SK-N-MC (cell line): Measurements from ENCODE around the gene DPP7.

Experiments used
- DNase-seq: peaks from one replicate; pipeline ENCODE4 v3.0.0-alpha.2; 2011; ENCODE audit warnings: low read depth, low spot score
- H3K27ac ChIP-seq: fragments of 200-600 bp; sonication (generic); 2 replicates; pipeline ENCODE4 v1.5.1; 2016; ENCODE audit warnings: mixed run types
- H3K36me3 ChIP-seq: fragments of 200-600 bp; sonication (generic); 2 replicates; pipeline ENCODE4 v1.6.1; 2017; ENCODE audit warnings: antibody characterized with exemption, low read length, mixed read lengths; ENCODE audit not compliant: insufficient read depth
- H3K4me3 ChIP-seq: fragments of 200-600 bp; sonication (generic); 2 replicates; pipeline ENCODE4 v1.5.1; 2016
- H3K9ac ChIP-seq: fragments of 200-600 bp; sonication (generic); 2 replicates; pipeline ENCODE4 v1.8.0; 2017; ENCODE audit warnings: mixed run types, mixed read lengths; ENCODE audit not compliant: insufficient read length
- H3K9me3 ChIP-seq: fragments of 200-600 bp; sonication (generic); 2 replicates; pipeline ENCODE4 v1.6.1; 2017; ENCODE audit warnings: low read depth, mild to moderate bottlenecking, antibody characterized with exemption, low read length, moderate library complexity, mixed read lengths
- EZH2 ChIP-seq: fragments of 200-600 bp; sonication (generic); IDR thresholded peaks from one replicate; pipeline ENCODE4 v1.6.1; 2017; ENCODE audit warnings: antibody characterized with exemption
- FOXP2 ChIP-seq: optimal IDR thresholded peaks from 2 replicates; pipeline ENCODE3; 2011; ENCODE audit warnings: mild to moderate bottlenecking, moderate library complexity; ENCODE audit not compliant: insufficient read depth; ENCODE audit errors: extremely low read length, control extremely low read depth
- POLR2AphosphoS5 ChIP-seq: IDR thresholded peaks from 2 replicates; pipeline ENCODE4 v1.6.1; 2012; ENCODE audit warnings: mild to moderate bottlenecking, low read depth, low read length, borderline replicate concordance

DPP7 gene

DNA sequence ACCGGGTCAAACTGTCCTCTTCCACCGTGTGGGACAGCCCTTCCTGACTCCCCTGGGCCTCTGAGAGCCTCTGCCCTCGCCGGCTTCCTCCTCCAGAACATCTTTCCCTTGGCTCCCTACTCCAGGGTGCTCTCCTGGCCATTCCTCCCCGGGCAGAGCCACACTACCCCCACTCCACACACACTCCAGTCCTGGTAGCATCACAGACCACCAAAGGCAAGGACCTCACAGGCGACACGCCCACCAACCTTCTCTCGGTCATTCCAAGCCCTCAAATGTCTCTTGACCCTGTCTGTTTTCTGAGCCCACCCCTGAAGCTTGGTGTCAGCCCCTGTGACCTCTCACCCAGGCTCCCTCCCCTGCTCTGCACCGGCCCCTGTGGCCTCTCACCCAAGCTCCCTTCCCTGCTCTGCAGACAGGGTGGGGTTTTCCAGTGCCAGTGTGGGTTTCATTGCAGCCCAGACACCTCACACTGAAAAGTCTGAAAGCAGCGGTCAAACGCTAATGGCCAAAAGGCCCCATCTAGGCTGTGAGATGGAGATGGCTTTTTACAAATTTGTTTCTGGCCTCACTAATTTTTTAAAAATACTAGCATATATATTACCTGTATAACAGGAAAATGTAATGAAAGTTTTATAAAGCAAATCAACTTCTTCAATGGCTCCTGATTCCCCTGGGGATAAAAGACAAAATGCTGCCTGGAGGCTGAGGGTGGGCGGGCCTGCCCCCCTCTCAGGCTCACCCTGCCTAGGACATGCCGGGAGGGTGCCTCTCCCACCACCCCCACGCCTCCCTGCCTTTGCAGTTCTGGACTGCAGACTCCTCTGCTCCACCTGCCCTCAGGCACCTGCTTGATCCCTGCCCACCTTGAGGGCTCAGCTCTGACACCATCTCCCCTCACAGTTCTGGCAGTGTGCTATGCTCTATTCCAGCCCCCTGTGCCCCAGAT lies 44.8 kb upstream of the DPP7 start:
- H3K9ac ChIP-seq, result no peak overlapping the region
- no peak for DNase-seq

DNA sequence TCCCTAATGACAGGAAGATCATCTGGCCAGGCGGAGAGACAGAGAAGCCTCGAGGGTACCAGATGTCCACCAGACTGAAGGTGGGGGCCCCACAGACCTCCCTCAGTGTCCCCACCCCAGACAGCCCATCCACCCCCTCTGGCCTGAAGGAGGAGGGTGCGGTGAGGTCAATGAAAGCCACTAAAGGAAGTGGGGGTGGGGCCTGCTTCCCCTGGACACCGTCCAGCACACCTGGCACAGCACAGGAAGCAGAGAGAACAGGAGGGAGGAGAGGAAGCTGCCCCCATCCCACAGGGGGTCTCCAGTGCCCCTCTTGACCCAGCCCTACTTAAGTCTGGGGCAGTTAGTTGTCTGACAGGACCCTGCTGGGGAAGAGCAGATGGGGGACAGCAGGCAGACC lies 44.1 kb upstream of the DPP7 start:
- no peaks in the 10 kb centered on the region for H3K9me3 ChIP-seq
- H3K36me3 ChIP-seq, result no peaks in the 10 kb centered on the region
- no peak overlapping the region for H3K9ac ChIP-seq
- TF ChIP-seq POLR2AphosphoS5 (no peak), EZH2 (no peak), FOXP2 (no peak)
- H3K4me3 ChIP-seq, result no peak overlapping the region
- no peak for DNase-seq
- no peak overlapping the region for H3K27ac ChIP-seq

More for the DNA sequence above, 44.8 kb upstream of the DPP7 start:
- Histone ChIP-seq H3K36me3 (no peaks in the 10 kb centered on the region), H3K4me3 (no peak overlapping the region), H3K9me3 (no peaks in the 10 kb centered on the region), H3K27ac (no peak overlapping the region)
- TF ChIP-seq EZH2, result no peak
- no peak for TF ChIP-seq POLR2AphosphoS5
- TF ChIP-seq FOXP2, result no peak

DNA sequence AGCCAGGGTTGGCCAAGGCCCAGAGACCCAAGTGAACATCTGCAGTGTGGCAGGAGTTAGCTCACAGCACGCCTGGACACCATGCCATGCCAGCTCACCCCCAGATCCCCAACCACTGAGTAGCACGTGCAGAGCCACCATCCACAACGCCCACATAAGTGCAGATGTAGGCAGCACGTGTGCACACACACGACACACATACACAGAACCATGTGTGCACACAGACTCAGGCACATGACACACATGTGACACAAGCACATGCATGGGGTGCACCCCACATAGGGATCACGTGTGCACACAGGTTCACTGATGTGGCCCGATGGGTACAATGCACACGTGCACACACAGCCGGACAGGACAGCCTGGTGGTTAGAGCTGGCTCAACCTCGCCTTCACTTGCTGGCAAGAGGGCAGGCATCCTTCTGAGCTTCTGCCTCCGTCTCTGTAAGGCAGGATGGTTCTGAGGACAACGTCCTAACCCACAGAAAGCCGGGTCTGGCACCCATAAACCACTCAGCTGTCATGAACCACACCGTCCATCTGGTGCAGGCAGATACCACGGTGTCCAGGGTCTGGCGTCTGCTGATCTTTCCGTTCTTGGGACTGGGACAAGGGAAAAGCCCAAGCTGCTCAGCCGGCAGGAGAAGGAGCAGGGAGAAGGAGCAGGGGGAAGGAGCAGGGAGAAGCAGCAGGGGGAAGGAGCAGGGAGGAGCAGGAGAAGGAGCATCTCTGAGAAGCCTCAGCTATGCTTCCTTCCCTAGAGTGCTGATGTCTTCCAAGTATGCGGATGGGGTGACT lies 43.3 kb upstream of the DPP7 start:
- no peak for DNase-seq
- H3K4me3 ChIP-seq, result no peak overlapping the region
- no peak for TF ChIP-seq FOXP2
- no peak for TF ChIP-seq POLR2AphosphoS5
- TF ChIP-seq EZH2, result no peak
- no peak overlapping the region for H3K9ac ChIP-seq
- H3K27ac ChIP-seq, result no peak overlapping the region
- H3K9me3 ChIP-seq, result no peaks in the 10 kb centered on the region
- no peaks in the 10 kb centered on the region for H3K36me3 ChIP-seq

DNA sequence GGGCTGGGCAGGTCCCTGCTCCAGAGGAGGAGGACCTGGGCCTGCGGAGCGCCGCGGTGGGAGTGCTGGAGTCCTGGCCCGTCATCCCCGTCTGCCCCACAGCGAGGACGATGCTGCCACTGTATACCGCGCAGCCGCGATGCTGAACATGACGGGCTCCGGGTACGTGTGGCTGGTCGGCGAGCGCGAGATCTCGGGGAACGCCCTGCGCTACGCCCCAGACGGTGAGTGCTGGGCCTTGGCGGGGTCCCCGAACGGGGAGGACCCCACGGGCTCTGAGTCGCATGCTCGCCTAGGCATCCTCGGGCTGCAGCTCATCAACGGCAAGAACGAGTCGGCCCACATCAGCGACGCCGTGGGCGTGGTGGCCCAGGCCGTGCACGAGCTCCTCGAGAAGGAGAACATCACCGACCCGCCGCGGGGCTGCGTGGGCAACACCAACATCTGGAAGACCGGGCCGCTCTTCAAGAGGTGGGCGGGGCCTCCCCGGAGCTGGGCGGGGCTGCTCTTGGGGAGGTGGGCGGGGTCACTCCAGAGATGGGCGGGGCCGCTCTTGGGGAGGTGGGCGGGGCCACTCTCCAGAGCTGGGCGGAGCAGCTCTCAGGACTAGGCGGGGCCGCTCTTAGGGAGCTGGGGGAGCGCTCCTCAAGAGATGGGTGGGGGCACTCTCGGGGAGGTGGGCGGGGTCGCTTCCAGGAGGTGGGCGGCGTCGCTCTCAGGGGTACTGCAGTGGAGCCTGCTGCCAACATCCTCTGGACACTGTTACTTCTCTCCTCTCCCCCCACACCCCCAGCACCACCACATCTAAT lies 42.2 kb upstream of the DPP7 start:
- no peak overlapping the region for H3K9ac ChIP-seq
- peak overlapping the region; percentile 62 for H3K4me3 ChIP-seq
- DNase-seq, result peak; percentile 37
- TF ChIP-seq FOXP2 (no peak), EZH2 (no peak)
- H3K9me3 ChIP-seq, result no peaks in the 10 kb centered on the region
- H3K36me3 ChIP-seq, result no peaks in the 10 kb centered on the region
- H3K27ac ChIP-seq, result no peak overlapping the region

DNA sequence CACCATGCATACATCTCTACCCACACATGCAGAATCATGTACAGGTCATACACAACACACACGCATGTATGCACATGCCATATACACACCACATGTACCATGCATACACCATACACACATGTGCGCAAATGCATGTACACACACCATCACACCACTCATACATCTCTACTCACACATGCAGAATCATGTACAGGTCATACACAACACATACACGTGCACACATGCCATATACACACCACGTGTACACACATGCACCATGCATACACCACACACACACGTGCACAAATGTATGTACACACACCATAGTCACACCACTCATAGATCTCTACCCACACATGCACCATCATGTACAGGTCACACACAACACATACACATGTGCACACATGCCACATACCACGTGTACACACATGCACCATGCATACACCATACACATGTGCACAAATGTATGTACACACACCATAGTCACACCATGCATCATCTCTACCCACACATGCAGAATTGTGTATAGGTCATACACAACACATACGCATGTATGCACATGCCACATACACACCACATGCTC lies 38.4 kb upstream of the DPP7 start:
- Histone ChIP-seq H3K9me3 (no peaks in the 10 kb centered on the region), H3K9ac (no peak overlapping the region), H3K36me3 (no peaks in the 10 kb centered on the region), H3K4me3 (no peak overlapping the region), H3K27ac (no peak overlapping the region)
- no peak for DNase-seq
- TF ChIP-seq FOXP2, result no peak
- no peak for TF ChIP-seq EZH2
- TF ChIP-seq POLR2AphosphoS5, result no peak

DNA sequence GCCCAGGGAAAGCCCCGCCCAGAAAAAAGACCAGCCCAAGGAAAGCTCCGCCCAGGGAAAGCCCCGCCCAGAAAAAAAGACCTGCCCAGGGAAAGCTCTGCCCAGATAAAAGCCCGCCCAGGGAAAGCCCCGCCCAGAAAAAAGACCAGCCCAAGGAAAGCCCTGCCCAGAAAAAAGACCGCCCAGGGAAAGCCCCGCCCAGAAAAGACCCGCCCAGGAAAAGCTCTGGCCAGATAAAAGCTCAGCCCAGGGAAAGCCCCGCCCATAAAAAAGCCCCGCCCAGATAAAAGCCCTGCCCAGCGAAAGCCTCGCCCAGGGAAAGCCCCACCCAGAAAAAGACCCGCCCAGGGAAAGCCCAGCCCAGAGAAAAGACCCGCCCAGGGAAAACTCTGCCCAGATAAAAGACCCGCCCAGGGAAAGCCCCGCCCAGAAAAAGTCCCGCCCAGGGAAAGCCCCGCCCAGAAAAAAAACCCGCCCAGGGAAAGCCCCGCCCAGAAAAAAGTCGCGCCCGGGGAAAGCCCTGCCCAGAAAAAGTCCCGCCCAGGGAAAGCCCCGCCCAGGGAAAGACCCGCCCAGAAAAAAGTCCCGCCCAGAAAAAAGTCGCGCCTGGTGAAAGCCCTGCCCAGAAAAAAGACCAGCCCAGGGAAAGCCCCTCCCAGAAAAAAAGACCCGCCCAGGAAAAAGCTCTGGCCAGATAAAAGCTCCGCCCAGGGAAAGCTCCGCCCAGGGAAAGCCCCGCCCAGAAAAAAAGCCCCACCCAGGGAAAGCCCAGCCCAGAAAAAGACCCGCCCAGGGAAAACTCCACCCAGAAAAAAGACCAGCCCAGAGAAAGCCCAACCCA lies 36.3 kb upstream of the DPP7 start:
- Histone ChIP-seq H3K27ac (peak overlapping the region; percentile 54; the same call in 1 of the 2 replicates), H3K9ac (no peak overlapping the region), H3K9me3 (no peaks in the 10 kb centered on the region), H3K36me3 (no peaks in the 10 kb centered on the region), H3K4me3 (no peak overlapping the region)
- peak; percentile 28 for DNase-seq
- TF ChIP-seq POLR2AphosphoS5 (no peak), FOXP2 (no peak)

DNA sequence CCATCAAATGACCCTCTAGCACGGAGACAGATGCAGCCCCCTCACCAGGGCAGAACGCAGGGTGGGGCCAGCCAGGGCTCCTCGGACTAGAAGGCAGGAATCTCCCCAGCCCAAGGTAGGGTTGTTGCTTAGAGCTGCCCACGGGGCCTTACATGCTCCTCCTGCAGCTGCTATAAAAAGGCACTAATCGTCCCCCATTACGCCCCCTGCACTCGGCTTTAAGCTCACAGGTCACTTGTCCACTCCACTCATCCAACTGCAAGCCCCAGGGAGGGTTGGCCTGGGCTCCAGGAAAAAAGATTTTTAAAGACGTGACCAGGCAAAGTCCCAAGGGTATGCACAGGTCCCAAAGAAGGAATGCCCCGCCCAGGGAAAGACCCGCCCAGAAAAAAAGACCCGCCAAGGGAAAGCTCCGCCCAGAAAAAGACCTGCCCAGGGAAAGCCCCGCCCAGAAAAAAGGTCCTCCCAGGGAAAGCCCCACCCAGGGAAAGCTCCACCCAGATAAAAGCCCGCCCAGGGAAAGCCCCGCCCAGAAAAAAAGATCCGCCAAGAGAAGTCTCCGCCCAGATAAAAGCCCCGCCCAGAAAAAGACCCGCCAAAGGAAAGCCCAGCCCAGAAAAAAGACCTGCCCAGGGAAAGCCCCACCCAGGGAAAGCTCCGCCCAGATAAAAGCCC lies 35.5 kb upstream of the DPP7 start:
- TF ChIP-seq EZH2 (no peak), POLR2AphosphoS5 (no peak), FOXP2 (no peak)
- H3K9me3 ChIP-seq, result no peaks in the 10 kb centered on the region
- H3K27ac ChIP-seq, result peak overlapping the region; percentile 46; the same call in 1 of the 2 replicates
- peak overlapping the region; percentile 47 for H3K4me3 ChIP-seq
- no peaks in the 10 kb centered on the region for H3K36me3 ChIP-seq
- DNase-seq, result peak; percentile 47
- no peak overlapping the region for H3K9ac ChIP-seq
